ENCODE data around the gene GALP. TPM values are rescaled to one million over a fixed set of nuclear protein-coding genes. Genes with fewer than 3 reads are reported as not detected.
A peak's percentile ranks its signal among the peaks of the same experiment; 100 is the strongest.

The GALP gene
- total and polyA plus RNA-seq, 5 donors from 2014 or later = not detected

- Mint-ChIP-seq H3K4me1 (peaks cover 5 to 18% (median 7%) of the 10 kb centered on the region in 4 donors), H3K4me3 (no peak overlapping the region), H3K27me3 (no peaks in the 10 kb centered on the region), H3K36me3 (no peaks in the 10 kb centered on the region), H3K27ac (no peak overlapping the region), H3K9me3 (peaks cover 0 to 2% (median 0%) of the 10 kb centered on the region in 7 donors)
- Histone ChIP-seq H3K4me1 (ENCODE audit: control insufficient read depth, insufficient read depth, low read length, poor library complexity, severe bottlenecking) (peaks cover 10% of the 10 kb centered on the region), H3K36me3 (ENCODE audit: control insufficient read depth, insufficient read depth, low read length) (no peaks in the 10 kb centered on the region), H3K27ac (ENCODE audit: insufficient read depth, low read length, poor library complexity, severe bottlenecking) (no peak overlapping the region), H3K27me3 (ENCODE audit: control insufficient read depth, insufficient read depth, low read length) (no peaks in the 10 kb centered on the region), H3K9me3 (ENCODE audit: control insufficient read depth in 2 of 2, low read length in 2 of 2) (no peaks in the 10 kb centered on the region), H3K4me3 (ENCODE audit: low read depth, low read length) (no peak overlapping the region)
- ATAC-seq (ENCODE audit: low read depth in 2 of 2) = no peak
- DNase-seq = no peak
These were observed 39.4 kb upstream of the GALP start for GRCh38 chr19:56136362-56136761.

- Histone ChIP-seq H3K4me1 (ENCODE audit: control insufficient read depth, insufficient read depth, low read length, poor library complexity, severe bottlenecking) (peaks cover 19% of the 10 kb centered on the region), H3K27ac (ENCODE audit: insufficient read depth, low read length, poor library complexity, severe bottlenecking) (no peak overlapping the region), H3K9me3 (ENCODE audit: control insufficient read depth in 2 of 2, low read length in 2 of 2) (no peaks in the 10 kb centered on the region), H3K27me3 (ENCODE audit: control insufficient read depth, insufficient read depth, low read length) (no peaks in the 10 kb centered on the region), H3K36me3 (ENCODE audit: control insufficient read depth, insufficient read depth, low read length) (no peaks in the 10 kb centered on the region), H3K4me3 (ENCODE audit: low read depth, low read length) (no peak overlapping the region)
- Mint-ChIP-seq H3K4me3 (no peak overlapping the region), H3K4me1 (peaks cover 8 to 24% (median 14%) of the 10 kb centered on the region in 4 donors), H3K9me3 (no peaks in the 10 kb centered on the region), H3K27ac (peak overlapping the region in 1 of 3 donors; percentile 86), H3K27me3 (no peaks in the 10 kb centered on the region), H3K36me3 (no peaks in the 10 kb centered on the region)
- DNase-seq (no peak), ATAC-seq (ENCODE audit: low read depth in 2 of 2) (no peak)
These were observed 38.4 kb upstream of the GALP start for GRCh38 chr19:56137405-56137804.

GRCh38 chr19:56138069-56138468, 37.7 kb upstream of the GALP start:
- Histone ChIP-seq H3K27ac (ENCODE audit: insufficient read depth, low read length, poor library complexity, severe bottlenecking) (no peak overlapping the region), H3K27me3 (ENCODE audit: control insufficient read depth, insufficient read depth, low read length) (no peaks in the 10 kb centered on the region), H3K36me3 (ENCODE audit: control insufficient read depth, insufficient read depth, low read length) (no peaks in the 10 kb centered on the region), H3K4me3 (ENCODE audit: low read depth, low read length) (no peak overlapping the region), H3K4me1 (ENCODE audit: control insufficient read depth, insufficient read depth, low read length, poor library complexity, severe bottlenecking) (peaks cover 23% of the 10 kb centered on the region), H3K9me3 (ENCODE audit: control insufficient read depth in 2 of 2, low read length in 2 of 2) (no peaks in the 10 kb centered on the region)
- H3K4me1 Mint-ChIP-seq = peaks cover 12 to 30% (median 18%) of the 10 kb centered on the region in 4 donors
- no peaks in the 10 kb centered on the region for H3K36me3 Mint-ChIP-seq
- peak overlapping the region in 2 of 4 donors; percentile 27 to 39 for H3K4me3 Mint-ChIP-seq
- no peak for ATAC-seq (ENCODE audit: low read depth in 2 of 2)
- H3K27ac Mint-ChIP-seq = no peak overlapping the region
- H3K27me3 Mint-ChIP-seq = no peaks in the 10 kb centered on the region
- no peak for DNase-seq
- no peaks in the 10 kb centered on the region for H3K9me3 Mint-ChIP-seq

- peaks cover 12 to 43% (median 29%) of the 10 kb centered on the region in 4 donors for H3K4me1 Mint-ChIP-seq
- Histone ChIP-seq H3K27me3 (ENCODE audit: control insufficient read depth, insufficient read depth, low read length) (no peaks in the 10 kb centered on the region), H3K27ac (ENCODE audit: insufficient read depth, low read length, poor library complexity, severe bottlenecking) (peak overlapping the region; percentile 84), H3K9me3 (ENCODE audit: control insufficient read depth in 2 of 2, low read length in 2 of 2) (no peaks in the 10 kb centered on the region), H3K4me1 (ENCODE audit: control insufficient read depth, insufficient read depth, low read length, poor library complexity, severe bottlenecking) (peaks cover 23% of the 10 kb centered on the region), H3K4me3 (ENCODE audit: low read depth, low read length) (peak overlapping the region; percentile 75), H3K36me3 (ENCODE audit: control insufficient read depth, insufficient read depth, low read length) (no peaks in the 10 kb centered on the region)
- ATAC-seq (ENCODE audit: low read depth in 2 of 2) = no peak
- no peaks in the 10 kb centered on the region for H3K9me3 Mint-ChIP-seq
- H3K27ac Mint-ChIP-seq = peak overlapping the region; percentile 93 to 97 (median 96)
- H3K27me3 Mint-ChIP-seq = no peaks in the 10 kb centered on the region
- peak overlapping the region; percentile 89 to 98 (median 95) for H3K4me3 Mint-ChIP-seq
- no peaks in the 10 kb centered on the region for H3K36me3 Mint-ChIP-seq
- DNase-seq = no peak
These were observed 35.8 kb upstream of the GALP start for GRCh38 chr19:56139847-56140582.

- peak within 1 kb of the TSS; percentile 93 to 97 (median 96) for H3K27ac Mint-ChIP-seq
- H3K4me1 Mint-ChIP-seq = peaks cover 12 to 43% (median 29%) of the 10 kb centered on the region in 4 donors
- H3K4me3 ChIP-seq (ENCODE audit: low read depth, low read length) = peak within 1 kb of the TSS; percentile 77
These were observed 35.0 kb upstream of the GALP start, which contains the start of gene ZNF444 for GRCh38 chr19:56140583-56141416. ZNF444 (plus strand) TSS chr19:56141287; CDS start chr19:56146912, 5,625 bp downstream.

GRCh38 chr19:56141417-56141993, 34.3 kb upstream of the GALP start:
- peaks cover 23% of the 10 kb centered on the region for H3K4me1 ChIP-seq (ENCODE audit: control insufficient read depth, insufficient read depth, low read length, poor library complexity, severe bottlenecking)
- Mint-ChIP-seq H3K4me1 (peaks cover 12 to 43% (median 29%) of the 10 kb centered on the region in 4 donors), H3K36me3 (no peaks in the 10 kb centered on the region), H3K27me3 (no peaks in the 10 kb centered on the region), H3K4me3 (peak overlapping the region; percentile 89 to 98 (median 94)), H3K9me3 (no peaks in the 10 kb centered on the region), H3K27ac (peak overlapping the region in 2 of 3 donors; percentile 88 to 93)
- peak overlapping the region; percentile 77 for H3K4me3 ChIP-seq (ENCODE audit: low read depth, low read length)
- H3K27ac ChIP-seq (ENCODE audit: insufficient read depth, low read length, poor library complexity, severe bottlenecking) = peak overlapping the region; percentile 84
- DNase-seq (peak; percentile 30 to 58 (median 54)), ATAC-seq (ENCODE audit: low read depth in 2 of 2) (no peak)
- no peaks in the 10 kb centered on the region for H3K9me3 ChIP-seq (ENCODE audit: control insufficient read depth in 2 of 2, low read length in 2 of 2)
- H3K27me3 ChIP-seq (ENCODE audit: control insufficient read depth, insufficient read depth, low read length) = no peaks in the 10 kb centered on the region
- no peaks in the 10 kb centered on the region for H3K36me3 ChIP-seq (ENCODE audit: control insufficient read depth, insufficient read depth, low read length)

More at GRCh38 chr19:56140583-56141416, 35.0 kb upstream of the GALP start, which contains the start of gene ZNF444:
- Mint-ChIP-seq H3K36me3 (no peaks in the 10 kb centered on the region), H3K4me3 (peak within 1 kb of the TSS; percentile 89 to 98 (median 95)), H3K27me3 (no peaks in the 10 kb centered on the region), H3K9me3 (no peaks in the 10 kb centered on the region)
- ATAC-seq (ENCODE audit: low read depth in 2 of 2) (peak; percentile 90 to 92), DNase-seq (peak; percentile 99)
- Histone ChIP-seq H3K27me3 (ENCODE audit: control insufficient read depth, insufficient read depth, low read length) (no peaks in the 10 kb centered on the region), H3K9me3 (ENCODE audit: control insufficient read depth in 2 of 2, low read length in 2 of 2) (no peaks in the 10 kb centered on the region), H3K27ac (ENCODE audit: insufficient read depth, low read length, poor library complexity, severe bottlenecking) (peak within 1 kb of the TSS; percentile 84), H3K36me3 (ENCODE audit: control insufficient read depth, insufficient read depth, low read length) (no peaks in the 10 kb centered on the region), H3K4me1 (ENCODE audit: control insufficient read depth, insufficient read depth, low read length, poor library complexity, severe bottlenecking) (peaks cover 23% of the 10 kb centered on the region)

GRCh38 chr19:56142087-56142787, 33.6 kb upstream of the GALP start:
- ATAC-seq (ENCODE audit: low read depth in 2 of 2) = no peak
- Histone ChIP-seq H3K9me3 (ENCODE audit: control insufficient read depth in 2 of 2, low read length in 2 of 2) (no peaks in the 10 kb centered on the region), H3K36me3 (ENCODE audit: control insufficient read depth, insufficient read depth, low read length) (no peaks in the 10 kb centered on the region), H3K4me1 (ENCODE audit: control insufficient read depth, insufficient read depth, low read length, poor library complexity, severe bottlenecking) (peaks cover 23% of the 10 kb centered on the region), H3K4me3 (ENCODE audit: low read depth, low read length) (peak overlapping the region; percentile 77), H3K27ac (ENCODE audit: insufficient read depth, low read length, poor library complexity, severe bottlenecking) (peak overlapping the region; percentile 15), H3K27me3 (ENCODE audit: control insufficient read depth, insufficient read depth, low read length) (no peaks in the 10 kb centered on the region)
- no peaks in the 10 kb centered on the region for H3K9me3 Mint-ChIP-seq
- H3K36me3 Mint-ChIP-seq = no peaks in the 10 kb centered on the region
- no peak for DNase-seq
- H3K4me3 Mint-ChIP-seq = peak overlapping the region; percentile 78 to 92 (median 86)
- no peaks in the 10 kb centered on the region for H3K27me3 Mint-ChIP-seq
- peaks cover 12 to 43% (median 29%) of the 10 kb centered on the region in 4 donors for H3K4me1 Mint-ChIP-seq
- H3K27ac Mint-ChIP-seq = peak overlapping the region in 2 of 3 donors; percentile 86 to 88

Data from CD4-positive, CD25-positive, alpha-beta regulatory T cell (primary cell).